GM20431 (cell line): ENCODE data around the gene SOX5.

ENCODE experiments used
- in situ Hi-C: fragments of 300-500 bp; cut with MseI, MboI; formaldehyde crosslinking; loops from one replicate; pipeline ENCODE4 v1.15.0; 2020; ENCODE audit warnings: low sequenced_read_pairs; ENCODE audit not compliant: unreplicated experiment

SOX5 gene

GRCh38 chr12:23949348-23950209 lies at the start of gene SOX5:
SOX5 (minus strand) TSS chr12:23949670; CDS start chr12:23949601, 69 bp downstream.
- in situ Hi-C loops = no loop called here

- in situ Hi-C loops = no loop called here
These were observed 37.6 kb upstream of the SOX5 start for GRCh38 chr12:23987046-23987445.

- in situ Hi-C loops = no loop called here
These were observed 31.4 kb upstream of the SOX5 start for GRCh38 chr12:23980826-23981225.

- in situ Hi-C loops = no loop called here
These were observed 15.3 kb upstream of the SOX5 start for GRCh38 chr12:23964812-23965211.

GRCh38 chr12:23959826-23960225 lies 10.4 kb upstream of the SOX5 start:
- in situ Hi-C loops = no loop called here

- in situ Hi-C loops = no loop called here
These were observed 4.9 kb upstream of the SOX5 start for GRCh38 chr12:23954332-23954731.

- in situ Hi-C loops = no loop called here
These were observed 2.6 kb upstream of the SOX5 start for GRCh38 chr12:23952071-23952470.

- in situ Hi-C loops = no loop called here
These were observed 1.4 kb upstream of the SOX5 start for GRCh38 chr12:23950775-23951451.

- in situ Hi-C loops = no loop called here
These were observed 822 bp upstream of the SOX5 start for GRCh38 chr12:23950210-23950774.

- in situ Hi-C loops = no loop called here
These were observed 1.2 kb downstream of the SOX5 start for GRCh38 chr12:23948291-23948690.

- in situ Hi-C loops = no loop called here
These were observed 2.1 kb downstream of the SOX5 start for GRCh38 chr12:23947395-23947794.

- in situ Hi-C loops = no loop called here
These were observed 4.2 kb downstream of the SOX5 start for GRCh38 chr12:23945249-23945648.

- in situ Hi-C loops = no loop called here
These were observed 5.4 kb downstream of the SOX5 start for GRCh38 chr12:23944067-23944466.

GRCh38 chr12:23942841-23943240 lies 6.6 kb downstream of the SOX5 start:
- in situ Hi-C loops = no loop called here

GRCh38 chr12:23941780-23942179 lies 7.7 kb downstream of the SOX5 start:
- in situ Hi-C loops = no loop called here

GRCh38 chr12:23938422-23938821 lies 11.0 kb downstream of the SOX5 start:
- in situ Hi-C loops = no loop called here

- in situ Hi-C loops = no loop called here
These were observed 18.3 kb downstream of the SOX5 start for GRCh38 chr12:23931176-23931575.

- in situ Hi-C loops = no loop called here
These were observed 18.9 kb downstream of the SOX5 start for GRCh38 chr12:23930599-23930998.

GRCh38 chr12:23929906-23930305 lies 19.6 kb downstream of the SOX5 start:
- in situ Hi-C loops = no loop called here

- in situ Hi-C loops = no loop called here
These were observed 21.6 kb downstream of the SOX5 start for GRCh38 chr12:23927907-23928306.
